SW480 (cell line): ENCODE measurements around the gene SLC25A21.
"Not testable (repeated sequence)": the region's sequence is repeated elsewhere in the genome, so short reads cannot be mapped to it uniquely, and the experiment has no call there.

Experiments
- DNase-seq: peaks from one replicate; pipeline ENCODE4 v3.0.0-alpha.2; 2016; ENCODE audit warnings: low spot score

Gene SLC25A21

GRCh38 chr14:36823651-36824050 is 348.8 kb downstream of the SLC25A21 start:
- no peak for DNase-seq

DNA sequence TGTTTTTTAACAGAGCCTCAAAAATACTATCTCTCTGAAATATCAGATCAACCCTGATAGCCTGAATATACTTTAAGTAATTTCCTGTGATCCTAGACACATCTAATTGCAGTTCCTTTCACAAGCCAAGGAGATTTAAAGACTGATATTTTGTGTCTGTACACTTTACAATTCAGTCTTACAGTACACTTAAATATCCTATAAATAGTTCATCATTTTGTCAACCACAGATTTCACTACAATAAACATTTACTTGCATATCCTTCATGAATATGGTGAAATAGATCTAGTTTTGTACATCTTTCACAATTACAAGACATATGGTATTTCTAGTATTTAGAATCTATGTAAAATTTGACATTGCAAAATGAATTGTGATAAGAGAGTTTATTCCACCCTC is 349.7 kb downstream of the SLC25A21 start:
- no peak for DNase-seq

DNA sequence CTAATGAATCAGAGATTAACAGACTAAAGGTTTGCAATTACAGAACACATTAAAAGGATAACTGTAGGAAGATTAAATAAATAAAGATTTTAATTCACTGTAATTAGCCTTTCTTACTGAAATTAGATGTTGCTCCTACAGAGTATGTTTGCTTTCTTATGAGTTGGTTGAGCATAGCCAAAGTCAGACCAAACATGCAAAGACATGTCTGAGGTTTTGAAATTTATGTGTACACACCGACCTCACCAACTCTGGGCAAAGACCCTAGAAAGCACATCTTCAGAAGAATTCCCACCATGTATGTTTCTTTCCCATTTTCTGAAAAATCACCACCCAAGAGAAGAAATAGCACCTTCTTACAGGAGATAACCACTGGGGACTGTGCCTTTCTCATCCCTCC is 351.5 kb downstream of the SLC25A21 start:
- DNase-seq: no peak

- no peak for DNase-seq
These were observed 352.2 kb downstream of the SLC25A21 start for GRCh38 chr14:36820111-36820709.

- no peak for DNase-seq
These were observed 353.5 kb downstream of the SLC25A21 start for GRCh38 chr14:36818794-36819384.

GRCh38 chr14:36818246-36818645 is 354.2 kb downstream of the SLC25A21 start:
- no peak for DNase-seq

- DNase-seq: no peak
These were observed 355.1 kb downstream of the SLC25A21 start for GRCh38 chr14:36817071-36817930.

DNA sequence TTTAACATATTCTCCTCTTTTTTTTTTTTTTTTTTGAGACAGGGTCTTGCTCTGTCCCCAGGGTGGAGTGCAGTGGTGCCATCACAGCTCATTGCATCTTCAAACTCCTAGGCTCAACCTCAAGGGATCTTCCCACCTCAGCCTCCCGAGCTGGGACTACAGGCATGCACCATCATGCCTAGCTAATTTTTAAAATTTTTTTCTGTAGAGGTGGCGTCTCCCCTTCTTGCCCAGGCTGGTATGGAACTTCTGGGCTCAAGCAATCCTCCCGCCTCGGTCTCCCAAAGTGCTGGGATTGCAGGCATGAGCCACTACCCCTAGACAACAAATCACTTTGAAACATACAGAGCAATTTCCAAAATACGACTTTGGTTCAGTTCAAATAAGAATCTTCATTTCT is 355.9 kb downstream of the SLC25A21 start:
- DNase-seq: no peak

GRCh38 chr14:36814783-36815182 is 357.6 kb downstream of the SLC25A21 start:
- DNase-seq: not testable (repeated sequence)

DNA sequence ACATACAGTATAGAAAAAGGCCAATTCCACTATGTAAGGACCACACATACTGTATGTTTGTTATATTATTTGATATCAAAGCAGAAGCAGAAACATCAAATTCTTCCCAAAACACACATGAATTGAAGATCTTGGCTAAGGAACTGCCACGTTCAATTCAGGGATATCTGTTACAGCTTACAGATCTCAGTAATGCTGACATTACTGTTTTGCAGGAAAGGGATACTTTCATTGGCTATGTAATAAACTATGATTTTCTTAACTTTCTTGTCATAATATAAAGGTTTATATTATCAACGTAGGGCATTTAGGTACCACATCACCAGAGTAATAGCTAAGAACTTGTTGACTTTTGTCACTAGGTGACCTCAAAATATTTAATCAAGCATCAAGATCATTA is 362.2 kb downstream of the SLC25A21 start:
- no peak for DNase-seq

GRCh38 chr14:36807727-36808126 is 364.7 kb downstream of the SLC25A21 start:
- no peak for DNase-seq

DNA sequence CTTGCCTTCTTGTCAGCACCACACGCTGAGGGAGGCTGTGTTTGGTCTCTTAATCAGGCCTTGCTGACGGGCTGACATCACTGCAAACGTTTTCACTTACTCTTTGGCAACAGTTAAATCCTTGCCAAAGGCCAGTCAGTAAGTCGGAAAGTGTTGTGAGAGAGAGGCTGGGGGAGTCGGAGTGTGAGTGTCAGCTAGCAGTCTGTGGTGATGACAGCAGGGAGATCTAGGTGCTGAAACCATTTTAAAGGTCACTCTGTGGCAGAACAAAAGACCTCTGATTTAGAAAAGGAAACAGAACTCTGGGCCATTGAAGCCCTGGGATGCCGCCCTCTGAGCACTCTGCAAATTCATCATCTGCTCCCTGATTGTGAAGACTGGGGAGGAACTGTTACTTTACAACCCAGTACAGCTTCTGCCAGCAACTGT is 367.3 kb downstream of the SLC25A21 start:
- no peak for DNase-seq

GRCh38 chr14:36797634-36798033 is 374.8 kb downstream of the SLC25A21 start:
- DNase-seq: no peak

DNA sequence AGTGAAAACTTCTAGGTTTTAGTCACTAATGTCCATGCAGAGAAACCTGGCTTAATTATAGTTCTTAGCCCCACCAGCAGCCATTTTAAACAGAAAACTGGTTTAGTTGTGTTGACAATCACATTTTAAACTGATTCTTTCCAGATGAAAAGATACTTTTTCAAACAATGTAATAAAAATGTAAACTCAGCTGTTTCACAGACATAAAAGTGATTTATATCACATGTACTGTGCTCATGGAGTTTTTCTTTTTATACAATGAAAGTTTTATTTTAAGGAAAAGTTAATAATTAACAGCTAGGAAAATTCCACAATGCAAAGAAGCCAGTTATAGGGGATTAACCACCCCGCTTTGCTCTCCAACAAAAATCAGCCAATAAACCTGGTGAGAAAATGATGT is 381.0 kb downstream of the SLC25A21 start:
- DNase-seq: no peak

DNA sequence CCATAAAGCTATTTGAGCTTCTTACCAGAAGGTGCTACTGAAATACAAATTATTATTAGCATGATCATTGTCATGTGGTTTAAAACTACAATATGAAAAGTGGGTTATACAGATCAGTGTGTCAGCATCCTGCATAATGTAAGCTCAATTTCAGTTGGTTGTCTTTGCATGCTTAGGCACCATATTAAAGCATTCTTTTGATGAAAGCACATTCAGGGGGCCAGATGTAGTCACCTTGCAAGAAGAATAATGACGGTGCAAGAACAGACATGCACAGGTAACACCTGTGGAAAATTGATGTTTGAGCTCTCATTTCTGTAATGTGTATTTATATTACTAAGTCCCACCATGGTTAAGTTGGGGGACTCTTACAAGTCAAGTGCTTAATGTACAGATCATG is 386.9 kb downstream of the SLC25A21 start:
- DNase-seq: no peak

GRCh38 chr14:36784541-36784940 is 387.9 kb downstream of the SLC25A21 start:
- DNase-seq: no peak

DNA sequence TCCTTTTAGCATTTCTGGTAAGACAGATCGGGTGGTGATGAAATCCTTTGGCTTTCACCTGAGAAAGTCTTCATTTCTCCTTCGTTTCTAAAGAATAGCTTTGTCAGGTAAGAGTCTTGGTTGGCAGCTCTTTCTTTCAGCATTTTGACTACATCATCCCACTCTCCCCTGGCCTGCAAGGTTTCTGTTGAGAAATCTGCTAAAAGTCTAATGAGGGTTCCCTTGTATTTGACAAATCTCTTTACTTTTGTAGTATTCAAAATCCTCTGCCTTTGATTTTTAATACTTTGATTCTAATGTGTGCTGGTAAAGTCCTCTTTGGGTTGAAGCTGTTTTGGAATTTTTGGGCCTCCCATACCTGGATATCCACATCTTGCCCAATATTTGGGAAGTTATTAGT is 390.5 kb downstream of the SLC25A21 start:
- DNase-seq: no peak

- no peak for DNase-seq
These were observed 398.8 kb downstream of the SLC25A21 start for GRCh38 chr14:36773558-36773957.

- DNase-seq: peak; percentile 63
These were observed 399.3 kb downstream of the SLC25A21 start for GRCh38 chr14:36773136-36773540.

DNA sequence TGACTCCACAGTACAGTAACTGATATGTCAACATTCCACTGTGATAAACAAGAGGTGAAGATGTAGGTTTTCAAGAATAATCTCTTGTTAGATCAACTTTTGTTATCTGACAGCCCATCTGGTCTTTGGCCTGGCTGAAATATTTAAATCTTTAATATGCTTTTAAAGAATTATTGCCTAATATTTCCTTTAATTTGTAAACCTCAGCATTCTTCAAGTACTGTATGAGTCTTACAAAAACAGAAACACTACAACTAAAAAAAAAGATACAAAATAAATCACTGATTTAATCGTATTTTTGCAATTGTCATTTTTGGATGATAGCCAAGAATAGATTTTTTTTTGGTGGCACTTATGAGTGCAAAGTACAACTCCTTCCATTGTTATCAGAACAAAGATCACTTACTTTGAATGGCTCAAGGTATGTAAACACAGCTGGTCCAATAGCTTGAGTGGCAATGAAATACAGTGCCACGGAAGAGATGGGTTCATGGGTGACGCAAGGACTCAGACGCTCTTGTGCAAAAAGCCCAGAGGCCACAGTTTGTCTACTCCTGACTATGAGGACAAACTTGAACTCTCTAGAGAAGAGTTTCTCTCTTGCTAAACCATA is 401.3 kb downstream of the SLC25A21 start:
- no peak for DNase-seq

- no peak for DNase-seq
These were observed 403.6 kb downstream of the SLC25A21 start for GRCh38 chr14:36768638-36769337.

- DNase-seq: peak; percentile 19
These were observed 404.7 kb downstream of the SLC25A21 start for GRCh38 chr14:36767603-36768281.
